Muscle of leg (tissue), 11 donors: Measurements from ENCODE around the gene FOXP2. TPM values are rescaled to one million over a fixed set of nuclear protein-coding genes. Genes with fewer than 3 reads are reported as not detected.
A peak's percentile ranks its signal among the peaks of the same experiment; 100 is the strongest.

Source experiments
- DNase-seq: peaks from one replicate; pipeline ENCODE4 v3.0.0; 2013
- H3K27ac ChIP-seq: one replicate; pipeline ENCODE4 v1.5.1; 2013; ENCODE audit warnings: mild to moderate bottlenecking, low read length, control low read depth
- H3K27me3 ChIP-seq: one replicate; pipeline ENCODE4 v1.6.1; 2013; ENCODE audit warnings: low read length; ENCODE audit not compliant: control insufficient read depth, insufficient read depth
- H3K36me3 ChIP-seq: one replicate; pipeline ENCODE4 v1.6.1; 2013; ENCODE audit warnings: low read length; ENCODE audit not compliant: control insufficient read depth, insufficient read depth
- H3K4me1 ChIP-seq: one replicate; pipeline ENCODE4 v1.6.1; 2013; ENCODE audit warnings: low read length; ENCODE audit not compliant: control insufficient read depth, insufficient read depth
- H3K4me3 ChIP-seq: one replicate; pipeline ENCODE4 v1.5.1; 2013; ENCODE audit warnings: low read length, control low read depth
- H3K9me3 ChIP-seq: replicated peaks from 2 replicates; pipeline ENCODE4 v1.6.1; 2013; ENCODE audit warnings: low read depth, low read length; ENCODE audit not compliant: control insufficient read depth
- WGBS: methylation state at CpG from one replicate; pipeline ENCODE4 v1.1.5; 2013; ENCODE audit warnings: missing lambda C conversion rate; ENCODE audit not compliant: insufficient coverage; 5-methylcytosine and 5-hydroxymethylcytosine counted together
- polyA plus RNA-seq, 8 donors: library from polyadenylated mRNA; unstranded; fragments of 120-200 nt; gene quantifications; one replicate each; pipeline versions ENCODE4 v1.2.1 to v1.2.3, GENCODE V29; 2013; ENCODE audit warnings: inconsistent platforms in 1 of 8, low replicate concordance in 1 of 8; ENCODE audit not compliant: insufficient read length in 8 of 8, insufficient read depth in 1 of 8
- total RNA-seq: library from RNA; stranded (reverse); fragments of 120-200 nt; gene quantifications from one replicate; pipeline ENCODE4 v1.2.4, GENCODE V29; 2013

Gene FOXP2
- total and polyA plus RNA-seq, 9 donors = 7.9 to 14.8 (median 12.7) TPM

DNA sequence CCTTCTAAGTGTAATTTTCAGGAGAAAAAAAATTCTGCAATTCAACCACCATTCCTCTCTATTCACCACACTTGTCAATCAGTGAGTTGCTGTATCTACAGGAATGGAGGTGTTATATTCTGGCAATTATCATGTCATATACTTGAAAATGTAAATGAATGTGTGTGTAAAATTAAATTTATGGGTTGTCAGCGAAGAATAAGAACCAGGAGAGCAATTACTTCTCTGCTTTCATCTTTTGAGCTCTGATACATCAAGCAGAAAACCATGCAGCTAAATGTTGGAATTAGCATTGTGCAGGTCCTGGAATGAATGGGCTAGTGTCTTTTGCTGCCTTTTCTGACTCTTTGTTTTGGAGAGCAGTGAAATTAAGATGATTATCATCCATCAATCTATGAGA is 207.6 kb downstream of the FOXP2 start:
- H3K27me3 ChIP-seq = no peaks in the 10 kb centered on the region
- H3K4me3 ChIP-seq = no peak overlapping the region
- no peak for DNase-seq
- H3K27ac ChIP-seq = no peak overlapping the region
- H3K4me1 ChIP-seq = no peaks in the 10 kb centered on the region
- H3K36me3 ChIP-seq = no peaks in the 10 kb centered on the region
- WGBS = no CpG with 5 or more reads among the region's 1 CpG
- no peaks in the 10 kb centered on the region for H3K9me3 ChIP-seq

DNA sequence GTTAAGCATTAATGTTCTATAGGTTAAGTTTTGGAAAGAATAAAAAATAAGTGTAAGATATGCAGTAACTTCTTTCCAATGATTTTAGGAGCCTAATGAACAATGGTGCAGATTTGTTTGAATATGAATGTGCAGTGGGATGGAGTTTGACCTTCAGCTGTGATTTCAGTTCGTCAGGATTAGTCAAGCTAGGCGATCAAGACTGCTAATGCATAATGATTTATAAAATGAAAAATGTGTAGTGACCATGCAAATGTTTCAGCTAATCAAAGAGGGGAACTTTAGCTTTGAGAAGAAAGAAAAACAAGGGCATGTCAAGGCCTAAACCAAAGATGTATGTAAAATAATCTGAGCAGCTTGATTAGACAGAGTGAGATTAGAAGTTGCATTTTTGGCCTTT is 208.5 kb downstream of the FOXP2 start:
- Histone ChIP-seq H3K27ac (no peak overlapping the region), H3K4me3 (no peak overlapping the region), H3K36me3 (no peaks in the 10 kb centered on the region), H3K9me3 (no peaks in the 10 kb centered on the region), H3K27me3 (no peaks in the 10 kb centered on the region), H3K4me1 (no peaks in the 10 kb centered on the region)
- DNase-seq = no peak
- 93% methylated on average over 2 of the region's 2 CpGs for WGBS

DNA sequence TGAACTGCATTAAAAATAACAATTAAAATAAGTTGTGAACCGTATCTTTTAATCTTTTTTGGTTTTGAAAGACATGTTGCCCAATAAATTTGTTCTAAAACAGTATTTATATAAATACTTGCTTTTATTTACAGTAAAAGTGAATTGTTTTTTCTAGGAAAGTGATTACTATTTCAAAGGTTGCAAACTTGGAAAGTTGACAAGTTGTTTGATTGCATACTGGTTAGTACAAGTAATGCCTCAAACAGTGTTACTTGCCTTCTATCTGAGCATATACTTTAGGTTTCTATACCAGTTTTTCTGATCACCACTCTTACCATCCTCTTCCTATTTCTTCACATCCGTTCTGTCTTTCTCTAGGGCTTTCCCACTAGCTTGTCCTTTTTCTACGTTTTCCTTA is 212.6 kb downstream of the FOXP2 start:
- Histone ChIP-seq H3K36me3 (peaks cover 15% of the 10 kb centered on the region), H3K4me1 (no peaks in the 10 kb centered on the region), H3K27me3 (no peaks in the 10 kb centered on the region), H3K9me3 (no peaks in the 10 kb centered on the region), H3K4me3 (no peak overlapping the region), H3K27ac (no peak overlapping the region)
- WGBS = 100% methylated on average over 1 of the region's 3 CpGs
- no peak for DNase-seq

DNA sequence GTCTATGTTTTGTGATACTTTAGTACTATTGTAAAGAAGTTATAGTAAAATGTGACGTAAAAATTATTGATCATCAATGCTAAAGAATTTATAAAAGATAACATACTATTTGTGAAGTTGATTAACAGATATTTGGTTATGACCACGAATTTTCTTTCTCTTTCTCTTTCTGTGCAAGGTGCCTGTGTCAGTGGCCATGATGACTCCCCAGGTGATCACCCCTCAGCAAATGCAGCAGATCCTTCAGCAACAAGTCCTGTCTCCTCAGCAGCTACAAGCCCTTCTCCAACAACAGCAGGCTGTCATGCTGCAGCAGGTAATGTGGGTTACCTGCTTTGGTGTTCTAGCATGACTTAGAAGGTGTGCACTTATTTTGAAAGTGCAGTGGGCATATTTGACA is 213.7 kb downstream of the FOXP2 start:
- Histone ChIP-seq H3K4me3 (no peak overlapping the region), H3K9me3 (no peaks in the 10 kb centered on the region), H3K27me3 (no peaks in the 10 kb centered on the region), H3K36me3 (peaks cover 15% of the 10 kb centered on the region), H3K4me1 (no peaks in the 10 kb centered on the region), H3K27ac (no peak overlapping the region)
- no peak for DNase-seq
- WGBS = no CpG with 5 or more reads among the region's 2 CpGs

DNA sequence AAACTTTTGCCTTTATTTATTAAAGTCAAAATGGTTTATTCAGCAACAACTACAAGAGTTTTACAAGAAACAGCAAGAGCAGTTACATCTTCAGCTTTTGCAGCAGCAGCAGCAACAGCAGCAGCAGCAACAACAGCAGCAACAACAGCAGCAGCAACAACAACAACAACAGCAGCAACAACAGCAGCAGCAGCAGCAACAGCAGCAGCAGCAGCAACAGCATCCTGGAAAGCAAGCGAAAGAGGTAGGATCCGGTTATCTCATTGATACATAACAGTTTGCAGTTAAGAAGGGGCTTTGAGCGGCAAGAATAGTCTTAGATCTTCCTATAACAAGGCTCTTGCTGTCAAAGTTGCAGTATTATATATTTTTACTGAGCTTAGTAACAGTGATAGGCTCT is 215.1 kb downstream of the FOXP2 start:
- Histone ChIP-seq H3K27me3 (no peaks in the 10 kb centered on the region), H3K9me3 (no peaks in the 10 kb centered on the region), H3K4me3 (no peak overlapping the region), H3K36me3 (peaks cover 15% of the 10 kb centered on the region), H3K27ac (no peak overlapping the region), H3K4me1 (no peaks in the 10 kb centered on the region)
- no CpG with 5 or more reads among the region's 3 CpGs for WGBS
- DNase-seq = no peak

DNA sequence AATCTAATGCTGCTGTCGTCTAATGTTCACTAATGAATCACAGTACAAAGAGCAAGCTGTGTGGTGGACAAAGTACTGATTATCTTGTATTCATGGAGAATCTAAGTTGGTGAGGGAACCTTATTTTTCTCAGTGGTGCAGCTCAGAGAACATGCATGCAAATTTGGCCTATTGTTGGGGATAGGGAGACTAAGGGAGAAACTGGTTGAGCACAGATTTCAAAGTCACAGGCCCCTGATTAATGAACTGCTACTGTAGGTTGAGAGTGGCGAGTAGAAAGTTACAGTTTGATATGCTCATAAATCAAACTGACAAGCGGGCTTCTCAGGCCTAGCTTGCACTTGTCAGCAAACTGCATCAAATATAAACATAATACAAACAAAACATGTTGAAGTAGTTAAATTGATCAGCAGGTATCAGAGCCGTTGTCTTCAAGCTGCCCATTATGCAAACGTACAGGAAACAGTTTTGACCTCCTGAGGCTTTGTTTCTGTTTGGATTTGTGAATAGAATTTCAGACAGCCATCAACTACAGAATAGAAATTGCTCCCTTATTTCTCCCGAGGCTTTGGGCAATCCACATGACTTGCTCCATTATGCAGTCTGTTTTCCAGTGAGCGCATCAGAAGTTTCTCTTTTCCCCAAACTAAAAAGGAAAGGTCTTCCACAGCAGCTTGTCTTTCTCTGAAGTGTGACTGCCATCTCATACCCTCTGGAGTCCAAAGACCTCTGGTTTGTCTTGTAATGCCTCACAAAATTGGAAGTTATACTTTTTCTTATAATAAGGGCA is 215.8 kb downstream of the FOXP2 start:
- H3K4me3 ChIP-seq = no peak overlapping the region
- H3K9me3 ChIP-seq = no peaks in the 10 kb centered on the region
- H3K4me1 ChIP-seq = no peaks in the 10 kb centered on the region
- H3K27me3 ChIP-seq = no peaks in the 10 kb centered on the region
- no peak for DNase-seq
- WGBS = no CpG with 5 or more reads among the region's 7 CpGs
- H3K36me3 ChIP-seq = peaks cover 15% of the 10 kb centered on the region
- H3K27ac ChIP-seq = no peak overlapping the region

DNA sequence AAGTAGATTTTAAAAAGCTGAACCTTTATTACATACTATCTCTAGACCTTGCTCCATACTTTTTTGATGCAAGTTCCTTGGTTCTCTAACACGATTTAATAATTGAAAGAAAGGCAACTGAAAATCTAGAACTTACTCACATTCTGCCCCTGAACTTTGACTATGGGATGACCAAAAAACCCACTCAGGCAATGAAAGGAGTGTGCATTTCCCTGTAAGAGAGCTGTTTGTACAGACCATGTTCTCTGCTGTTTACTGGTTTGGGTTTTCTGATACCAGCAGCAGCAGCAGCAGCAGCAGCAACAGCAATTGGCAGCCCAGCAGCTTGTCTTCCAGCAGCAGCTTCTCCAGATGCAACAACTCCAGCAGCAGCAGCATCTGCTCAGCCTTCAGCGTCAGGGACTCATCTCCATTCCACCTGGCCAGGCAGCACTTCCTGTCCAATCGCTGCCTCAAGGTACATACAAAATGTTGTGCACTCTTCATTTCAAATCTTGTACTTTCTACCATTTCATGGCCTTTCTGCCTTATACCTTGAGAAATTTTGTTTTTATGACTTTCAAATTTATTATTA is 216.7 kb downstream of the FOXP2 start:
- no peaks in the 10 kb centered on the region for H3K27me3 ChIP-seq
- H3K9me3 ChIP-seq = no peaks in the 10 kb centered on the region
- DNase-seq = no peak
- H3K4me1 ChIP-seq = no peaks in the 10 kb centered on the region
- H3K36me3 ChIP-seq = peaks cover 15% of the 10 kb centered on the region
- H3K4me3 ChIP-seq = no peak overlapping the region
- WGBS = 67% methylated on average over 1 of the region's 3 CpGs
- H3K27ac ChIP-seq = no peak overlapping the region

DNA sequence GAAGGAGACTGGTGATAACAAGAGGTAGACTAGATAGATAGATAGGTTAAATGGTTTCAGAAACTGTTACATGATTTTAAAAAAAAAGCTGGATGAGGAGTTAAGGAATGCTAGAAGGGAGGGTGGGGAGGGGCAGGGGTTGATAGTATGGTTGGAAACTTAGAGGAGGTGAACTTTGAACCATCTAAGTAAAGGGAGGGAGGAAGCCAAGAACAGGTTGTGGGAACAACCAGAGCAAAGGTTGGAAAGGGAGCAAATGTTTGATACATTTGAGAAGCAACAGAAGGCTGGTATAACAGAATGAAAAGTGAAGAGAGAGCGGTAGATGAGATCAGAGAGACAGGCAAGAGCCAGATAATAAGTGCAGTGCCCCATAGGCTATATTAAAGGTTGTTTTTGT is 224.8 kb downstream of the FOXP2 start:
- no peaks in the 10 kb centered on the region for H3K9me3 ChIP-seq
- no peak for DNase-seq
- WGBS = 100% methylated on average over 1 of the region's 1 CpG
- no peaks in the 10 kb centered on the region for H3K4me1 ChIP-seq
- no peaks in the 10 kb centered on the region for H3K27me3 ChIP-seq
- no peak overlapping the region for H3K4me3 ChIP-seq
- H3K36me3 ChIP-seq = no peaks in the 10 kb centered on the region
- no peak overlapping the region for H3K27ac ChIP-seq

DNA sequence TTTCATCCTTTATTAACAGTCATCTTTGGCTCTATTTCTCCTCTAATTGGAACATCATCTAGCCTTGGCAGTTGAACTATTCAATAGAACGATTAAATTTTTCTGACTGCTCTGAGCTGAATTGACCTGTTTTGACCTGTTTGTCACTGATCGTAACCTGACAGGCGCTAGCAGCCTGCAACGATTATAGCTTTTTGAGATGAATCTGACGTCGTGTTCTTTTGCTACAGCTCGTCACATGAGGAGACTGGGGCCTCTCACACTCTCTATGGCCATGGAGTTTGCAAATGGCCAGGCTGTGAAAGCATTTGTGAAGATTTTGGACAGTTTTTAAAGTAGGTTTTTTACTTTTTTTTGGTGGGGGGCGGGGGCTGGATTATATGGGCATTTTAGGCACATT is 229.8 kb downstream of the FOXP2 start:
- WGBS = 54% methylated on average over 7 of the region's 8 CpGs
- Histone ChIP-seq H3K9me3 (no peaks in the 10 kb centered on the region), H3K27ac (no peak overlapping the region), H3K4me3 (no peak overlapping the region), H3K36me3 (no peaks in the 10 kb centered on the region), H3K27me3 (no peaks in the 10 kb centered on the region), H3K4me1 (no peaks in the 10 kb centered on the region)
- DNase-seq = no peak

DNA sequence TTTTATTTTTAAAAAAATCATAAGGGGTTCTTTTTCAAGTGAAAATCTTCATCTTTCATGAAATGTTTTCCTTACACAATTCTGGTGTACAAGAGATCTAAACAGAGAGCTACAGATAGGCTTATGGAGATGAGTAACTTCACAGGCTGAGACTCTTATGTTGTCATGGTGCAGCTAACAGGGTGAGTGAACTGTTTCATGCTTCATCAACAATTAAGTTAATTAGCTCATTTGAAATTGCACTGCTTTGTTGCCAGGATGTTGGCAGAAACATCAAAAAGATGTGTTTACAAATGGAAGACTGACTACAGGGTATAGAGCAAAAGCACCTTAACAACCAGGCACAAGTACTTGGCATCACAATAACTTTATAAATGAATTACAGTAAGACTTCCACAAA is 230.8 kb downstream of the FOXP2 start:
- Histone ChIP-seq H3K27me3 (no peaks in the 10 kb centered on the region), H3K36me3 (no peaks in the 10 kb centered on the region), H3K4me3 (no peak overlapping the region), H3K9me3 (no peaks in the 10 kb centered on the region), H3K4me1 (no peaks in the 10 kb centered on the region), H3K27ac (no peak overlapping the region)
- no peak for DNase-seq

DNA sequence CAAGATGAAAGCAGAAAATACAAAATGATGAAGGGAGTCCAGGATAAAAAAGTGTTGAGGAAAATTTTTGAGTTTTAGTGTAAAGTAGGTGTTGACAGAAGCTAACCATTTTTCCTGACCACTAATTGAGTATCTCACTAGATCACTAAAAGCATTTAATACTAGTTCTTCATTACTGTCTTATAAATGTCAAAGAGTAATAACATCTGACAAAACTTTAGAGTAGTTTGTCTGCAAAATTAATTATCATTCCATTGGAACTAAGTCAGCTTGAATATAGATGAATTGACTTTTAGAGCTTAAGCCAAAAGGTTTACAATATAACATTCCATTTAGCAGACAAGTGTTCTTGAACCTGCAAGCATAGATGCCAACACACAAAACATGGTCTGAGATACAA is 232.9 kb downstream of the FOXP2 start:
- H3K4me1 ChIP-seq = no peaks in the 10 kb centered on the region
- H3K27me3 ChIP-seq = no peaks in the 10 kb centered on the region
- H3K36me3 ChIP-seq = no peaks in the 10 kb centered on the region
- peak; percentile 38 for DNase-seq
- H3K27ac ChIP-seq = no peak overlapping the region
- no peaks in the 10 kb centered on the region for H3K9me3 ChIP-seq
- no peak overlapping the region for H3K4me3 ChIP-seq
